GM12891 (cell line): ENCODE results near the gene ARHGAP15.

Experiments
- POLR2AphosphoS5 ChIP-seq: IDR thresholded peaks from 2 replicates; pipeline ENCODE4 v1.6.1; 2011; ENCODE audit warnings: low read depth, low read length, control low read depth
- TAF1 ChIP-seq: IDR thresholded peaks from 2 replicates; pipeline ENCODE4 v1.6.1; 2011; ENCODE audit warnings: low read depth, low read length, control low read depth

- TF ChIP-seq POLR2AphosphoS5 (no peak), TAF1 (no peak)
Measured at GRCh38 chr2:143157418-143157817, 28.2 kb downstream of the ARHGAP15 start.
